T-helper 1 cell treated with Interleukin-12 subunit alpha and Interleukin-12 subunit beta and Interleukin-4 antibody, amounts not matched to agents 30 μg/mL and 1 μg/mL, for 36 hours (primary cell): ENCODE results near the gene SGCG.
"Not testable (repeated sequence)": the region's sequence is repeated elsewhere in the genome, so short reads cannot be mapped to it uniquely, and the experiment has no call there.

ENCODE experiments used
- H3K27ac Mint-ChIP-seq: one replicate; pipeline ENCODE4 v1.8.0; 2021; ENCODE audit warnings: mild to moderate bottlenecking, mixed read lengths
- H3K27me3 Mint-ChIP-seq: one replicate; pipeline ENCODE4 v1.8.0; 2021; ENCODE audit warnings: low read depth, mixed read lengths
- H3K36me3 Mint-ChIP-seq: one replicate; pipeline ENCODE4 v1.8.0; 2021; ENCODE audit warnings: low read depth, mixed read lengths
- H3K4me1 Mint-ChIP-seq: one replicate; pipeline ENCODE4 v1.8.0; 2021; ENCODE audit warnings: low read depth, mixed read lengths
- H3K4me3 Mint-ChIP-seq: one replicate; pipeline ENCODE4 v1.8.0; 2021; ENCODE audit warnings: mild to moderate bottlenecking, moderate library complexity, mixed read lengths
- H3K9me3 Mint-ChIP-seq: one replicate; pipeline ENCODE4 v1.8.0; 2021; ENCODE audit warnings: mixed read lengths

The SGCG gene

DNA sequence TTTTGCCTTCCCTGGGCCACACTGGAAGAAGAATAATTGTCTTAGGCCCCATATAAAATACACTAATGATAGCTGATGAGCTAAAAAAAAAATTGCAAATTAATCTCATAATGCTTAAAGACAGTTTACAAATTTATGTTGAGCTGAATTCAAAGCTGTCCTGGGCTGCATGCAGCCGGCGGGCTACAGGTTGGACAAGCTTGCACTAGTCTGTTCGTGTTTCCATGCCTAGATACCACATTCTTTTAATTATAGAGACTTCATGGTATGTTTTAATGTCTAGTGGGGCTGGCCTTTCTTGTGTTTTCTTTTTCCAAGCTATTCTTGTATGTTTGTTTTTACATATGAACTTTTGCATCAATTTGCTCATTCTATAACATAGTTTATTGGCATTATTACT is 90.6 kb downstream of the SGCG start:
- Mint-ChIP-seq H3K4me1 (peaks cover 2% of the 10 kb centered on the region), H3K27me3 (peaks cover 10% of the 10 kb centered on the region), H3K4me3 (no peak overlapping the region), H3K27ac (no peak overlapping the region), H3K9me3 (no peaks in the 10 kb centered on the region), H3K36me3 (no peaks in the 10 kb centered on the region)

DNA sequence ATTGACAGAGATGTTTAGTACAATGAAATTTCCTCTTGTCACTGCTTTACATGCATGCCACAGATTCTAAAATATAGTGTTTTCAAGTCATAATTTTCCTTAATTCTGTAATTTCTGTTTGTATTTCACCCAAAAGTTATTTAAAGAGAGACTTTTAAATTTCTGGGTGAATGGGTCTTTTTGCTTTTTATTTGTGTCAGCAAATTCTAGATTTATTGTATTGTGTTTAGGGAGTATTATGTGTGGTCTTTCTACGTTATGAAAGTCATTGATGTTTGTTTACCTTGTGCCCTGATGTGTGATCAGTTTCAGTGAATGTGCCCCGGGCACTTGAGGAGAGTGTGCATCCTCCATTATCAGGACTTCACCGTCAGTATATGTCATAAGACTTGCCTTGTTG is 92.7 kb downstream of the SGCG start:
- Mint-ChIP-seq H3K36me3 (no peaks in the 10 kb centered on the region), H3K9me3 (no peaks in the 10 kb centered on the region), H3K4me3 (no peak overlapping the region), H3K27ac (no peak overlapping the region), H3K27me3 (peaks cover 6% of the 10 kb centered on the region), H3K4me1 (no peaks in the 10 kb centered on the region)

- Mint-ChIP-seq H3K36me3 (no peaks in the 10 kb centered on the region), H3K27me3 (no peaks in the 10 kb centered on the region), H3K27ac (no peak overlapping the region), H3K9me3 (no peaks in the 10 kb centered on the region), H3K4me1 (no peaks in the 10 kb centered on the region), H3K4me3 (no peak overlapping the region)
Measured at GRCh38 chr13:23279321-23279720, 98.5 kb downstream of the SGCG start.

DNA sequence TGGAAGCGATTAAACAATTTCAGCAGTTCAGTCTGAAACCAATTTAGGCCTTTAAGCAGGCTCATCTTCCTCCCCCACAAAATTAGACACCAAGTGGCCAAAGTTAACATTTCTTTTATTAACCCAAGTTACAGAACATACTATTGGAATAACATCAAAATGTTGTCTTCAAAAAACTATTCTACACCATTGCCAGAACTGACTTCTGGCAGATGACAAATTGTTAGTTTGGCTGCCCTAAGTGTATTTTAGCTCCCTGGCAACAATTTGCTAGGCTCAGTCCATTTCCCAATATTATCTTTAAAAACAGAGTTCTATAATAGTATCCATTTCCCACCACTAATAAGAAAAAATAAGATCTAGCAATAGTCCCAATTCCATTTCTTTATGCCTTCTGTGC is 107.8 kb downstream of the SGCG start:
- Mint-ChIP-seq H3K9me3 (no peaks in the 10 kb centered on the region), H3K27me3 (no peaks in the 10 kb centered on the region), H3K4me1 (no peaks in the 10 kb centered on the region)

GRCh38 chr13:23288995-23289394 is 108.2 kb downstream of the SGCG start:
- no peaks in the 10 kb centered on the region for H3K36me3 Mint-ChIP-seq
- no peaks in the 10 kb centered on the region for H3K4me1 Mint-ChIP-seq
- no peaks in the 10 kb centered on the region for H3K27me3 Mint-ChIP-seq
- no peak overlapping the region for H3K4me3 Mint-ChIP-seq
- H3K9me3 Mint-ChIP-seq, result no peaks in the 10 kb centered on the region
- H3K27ac Mint-ChIP-seq, result no peak overlapping the region

More for the DNA sequence above, 107.8 kb downstream of the SGCG start:
- H3K36me3 Mint-ChIP-seq, result no peaks in the 10 kb centered on the region
- no peak overlapping the region for H3K4me3 Mint-ChIP-seq
- H3K27ac Mint-ChIP-seq, result no peak overlapping the region

GRCh38 chr13:23289917-23290357 is 109.2 kb downstream of the SGCG start:
- H3K27ac Mint-ChIP-seq, result no peak overlapping the region
- H3K9me3 Mint-ChIP-seq, result no peaks in the 10 kb centered on the region
- no peaks in the 10 kb centered on the region for H3K4me1 Mint-ChIP-seq
- H3K4me3 Mint-ChIP-seq, result no peak overlapping the region
- H3K36me3 Mint-ChIP-seq, result no peaks in the 10 kb centered on the region
- no peaks in the 10 kb centered on the region for H3K27me3 Mint-ChIP-seq

GRCh38 chr13:23292586-23292985 is 111.8 kb downstream of the SGCG start:
- no peak overlapping the region for H3K4me3 Mint-ChIP-seq
- H3K27me3 Mint-ChIP-seq, result no peaks in the 10 kb centered on the region
- H3K36me3 Mint-ChIP-seq, result no peaks in the 10 kb centered on the region
- no peak overlapping the region for H3K27ac Mint-ChIP-seq
- no peaks in the 10 kb centered on the region for H3K9me3 Mint-ChIP-seq
- no peaks in the 10 kb centered on the region for H3K4me1 Mint-ChIP-seq

- H3K36me3 Mint-ChIP-seq, H3K27ac Mint-ChIP-seq: not testable (repeated sequence)
Measured at GRCh38 chr13:23314837-23315236, 134.1 kb downstream of the SGCG start.

DNA sequence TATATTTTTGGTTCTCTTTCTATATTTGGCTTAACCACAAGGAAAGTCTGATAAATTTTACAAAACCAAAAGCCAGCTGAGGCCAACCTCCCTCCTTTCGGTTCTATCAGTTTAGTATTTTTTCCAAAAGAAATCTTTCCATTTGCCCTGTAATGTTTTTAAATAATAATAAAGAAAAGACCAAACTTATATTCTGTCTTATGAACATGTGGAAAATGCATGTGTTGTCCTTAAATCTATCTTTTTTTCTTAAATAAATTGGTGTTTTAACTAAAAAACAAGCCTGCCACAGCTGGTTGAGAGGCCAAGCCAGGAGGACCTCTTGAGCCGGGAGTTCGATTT is 139.1 kb downstream of the SGCG start:
- Mint-ChIP-seq H3K4me1 (peaks cover 31% of the 10 kb centered on the region), H3K9me3 (no peaks in the 10 kb centered on the region), H3K4me3 (no peak overlapping the region), H3K27me3 (peaks cover 25% of the 10 kb centered on the region), H3K36me3 (no peaks in the 10 kb centered on the region), H3K27ac (no peak overlapping the region)

More at GRCh38 chr13:23314837-23315236, 134.1 kb downstream of the SGCG start:
- H3K4me1 Mint-ChIP-seq, H3K4me3 Mint-ChIP-seq, H3K9me3 Mint-ChIP-seq: not testable (repeated sequence)
- peaks cover 35% of the 10 kb centered on the region for H3K27me3 Mint-ChIP-seq

DNA sequence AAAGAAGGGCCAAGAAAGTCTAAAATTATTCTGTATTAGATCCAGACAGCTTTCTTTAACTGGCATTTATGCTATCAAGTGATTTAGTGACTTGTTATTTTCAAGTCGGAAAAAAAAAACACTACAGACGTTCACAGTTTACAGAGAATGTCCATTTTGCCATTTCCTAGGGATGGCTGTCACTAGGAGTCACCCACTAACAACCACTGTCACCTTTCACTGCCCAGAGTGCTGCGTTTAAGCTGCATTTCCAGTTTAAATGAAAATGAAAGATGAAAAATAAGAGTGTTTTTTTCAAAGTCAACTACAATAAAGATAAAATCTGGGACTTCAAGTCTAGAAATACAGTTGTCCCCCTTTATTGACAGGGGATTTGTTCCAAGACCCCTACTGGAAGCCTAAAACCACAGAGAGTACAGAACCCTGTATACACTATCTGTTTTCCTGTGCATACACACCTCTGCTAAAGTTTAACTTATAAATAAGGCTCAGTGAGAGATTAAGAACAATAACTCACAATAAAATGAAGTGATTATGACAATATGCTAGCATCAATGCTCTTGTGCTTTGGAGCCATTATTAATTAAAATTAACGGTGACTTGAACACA is 140.3 kb downstream of the SGCG start:
- peak overlapping the region; percentile 57 for H3K4me3 Mint-ChIP-seq
- peaks cover 25% of the 10 kb centered on the region for H3K27me3 Mint-ChIP-seq
- H3K27ac Mint-ChIP-seq, result no peak overlapping the region
- no peaks in the 10 kb centered on the region for H3K9me3 Mint-ChIP-seq
- peaks cover 32% of the 10 kb centered on the region for H3K4me1 Mint-ChIP-seq
- no peaks in the 10 kb centered on the region for H3K36me3 Mint-ChIP-seq

DNA sequence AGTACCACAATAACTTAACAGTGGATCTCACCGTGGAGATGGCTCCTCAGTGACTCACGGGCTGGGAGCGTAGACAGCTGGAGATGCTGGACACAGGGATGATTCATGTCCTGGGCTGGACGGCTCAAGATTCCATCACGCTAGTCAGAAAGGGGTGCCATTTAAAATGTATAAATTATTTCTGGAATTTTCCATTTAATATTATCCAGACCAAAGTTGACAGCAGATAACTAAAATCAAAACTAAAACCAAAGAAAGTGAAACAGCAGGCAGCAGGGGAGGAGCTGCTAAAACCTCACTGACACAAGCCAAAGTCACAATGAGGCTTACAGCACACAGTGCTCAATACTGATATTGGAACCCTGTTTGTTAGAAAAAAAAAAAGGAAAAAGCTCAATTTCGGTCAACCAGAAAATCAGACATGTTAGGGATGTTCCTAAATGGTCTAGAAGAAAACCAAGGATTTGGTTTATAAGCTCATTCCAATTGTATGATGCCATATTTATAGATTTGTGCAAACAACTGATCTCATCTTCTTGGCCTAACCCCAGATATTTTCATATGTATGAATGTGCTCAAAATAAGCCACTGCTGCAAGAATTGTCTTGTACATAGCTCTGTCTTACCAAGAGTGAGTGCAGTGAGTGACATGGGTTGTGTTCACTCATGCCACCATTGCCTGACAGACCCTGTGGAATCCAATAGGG is 140.9 kb downstream of the SGCG start:
- Mint-ChIP-seq H3K27ac (peak overlapping the region; percentile 24), H3K27me3 (peaks cover 25% of the 10 kb centered on the region), H3K4me1 (peaks cover 32% of the 10 kb centered on the region), H3K36me3 (no peaks in the 10 kb centered on the region), H3K9me3 (no peaks in the 10 kb centered on the region), H3K4me3 (peak overlapping the region; percentile 57)

DNA sequence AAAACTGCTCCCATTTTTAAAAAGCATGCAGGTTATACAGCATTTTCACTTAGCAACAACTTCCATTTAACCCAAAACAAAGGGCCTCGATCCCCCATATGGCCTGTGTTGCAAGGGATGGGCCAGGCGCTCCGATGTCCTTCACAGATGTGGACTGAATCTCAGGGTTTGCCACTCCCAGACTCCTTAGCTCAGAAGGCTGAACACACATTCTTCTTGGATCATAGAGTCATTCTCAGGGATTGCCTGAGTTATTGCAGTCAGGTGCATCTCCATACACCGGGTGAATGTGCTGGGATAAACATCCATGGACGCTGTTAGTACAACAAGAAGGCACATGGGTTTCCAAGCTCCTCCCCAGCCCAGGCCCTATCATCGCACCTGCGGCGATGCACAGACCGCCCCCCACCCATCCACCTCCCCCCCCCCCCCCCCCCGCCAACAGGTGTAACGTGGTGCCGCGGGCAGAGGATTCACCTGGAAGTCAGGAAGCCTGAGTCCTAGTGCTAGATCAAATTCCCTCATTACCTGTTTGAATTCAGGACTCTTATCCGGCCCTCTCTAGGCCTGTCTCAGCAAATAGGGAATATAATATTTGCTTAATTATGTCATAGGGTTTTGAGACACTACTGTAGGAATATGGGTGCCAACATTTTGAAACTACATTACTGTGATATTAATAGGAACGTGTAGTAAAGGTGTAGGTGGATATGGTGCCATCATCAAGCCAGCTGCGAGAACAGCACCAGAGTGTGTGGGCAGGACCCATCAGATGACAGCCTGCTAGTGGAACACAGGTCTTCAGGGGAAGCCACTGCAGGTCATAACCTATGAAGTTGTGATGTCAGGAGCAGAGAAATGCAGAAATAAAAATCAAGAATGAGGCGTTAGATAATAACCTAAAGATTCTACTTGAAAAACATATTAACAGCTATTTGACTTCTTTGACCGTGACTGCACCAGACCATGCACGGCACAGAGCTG is 141.9 kb downstream of the SGCG start:
- Mint-ChIP-seq H3K4me3 (no peak overlapping the region), H3K36me3 (no peaks in the 10 kb centered on the region), H3K27me3 (peaks cover 23% of the 10 kb centered on the region), H3K9me3 (no peaks in the 10 kb centered on the region), H3K4me1 (peaks cover 32% of the 10 kb centered on the region), H3K27ac (no peak overlapping the region)

- no peak overlapping the region for H3K27ac Mint-ChIP-seq
- H3K4me1 Mint-ChIP-seq, result peaks cover 30% of the 10 kb centered on the region
- H3K27me3 Mint-ChIP-seq, result peaks cover 11% of the 10 kb centered on the region
- no peaks in the 10 kb centered on the region for H3K36me3 Mint-ChIP-seq
- H3K9me3 Mint-ChIP-seq, result no peaks in the 10 kb centered on the region
- H3K4me3 Mint-ChIP-seq, result no peak overlapping the region
Measured at GRCh38 chr13:23323946-23324709, 143.3 kb downstream of the SGCG start.

GRCh38 chr13:23325191-23325590 is 144.4 kb downstream of the SGCG start:
- H3K36me3 Mint-ChIP-seq, result no peaks in the 10 kb centered on the region
- peaks cover 5% of the 10 kb centered on the region for H3K27me3 Mint-ChIP-seq
- H3K27ac Mint-ChIP-seq, result no peak overlapping the region
- peaks cover 21% of the 10 kb centered on the region for H3K4me1 Mint-ChIP-seq
- H3K9me3 Mint-ChIP-seq, result no peaks in the 10 kb centered on the region
- H3K4me3 Mint-ChIP-seq, result no peak overlapping the region
